CD4-positive, alpha-beta T cell treated with Interferon gamma for 1 hour (primary cell): ENCODE data around the gene GABRG3.
"Not testable (repeated sequence)": the region's sequence is repeated elsewhere in the genome, so short reads cannot be mapped to it uniquely, and the experiment has no call there.

Experiments used
- DNase-seq: peaks from one replicate; pipeline ENCODE4 v3.0.0-alpha.2; 2020

GABRG3 gene

DNA sequence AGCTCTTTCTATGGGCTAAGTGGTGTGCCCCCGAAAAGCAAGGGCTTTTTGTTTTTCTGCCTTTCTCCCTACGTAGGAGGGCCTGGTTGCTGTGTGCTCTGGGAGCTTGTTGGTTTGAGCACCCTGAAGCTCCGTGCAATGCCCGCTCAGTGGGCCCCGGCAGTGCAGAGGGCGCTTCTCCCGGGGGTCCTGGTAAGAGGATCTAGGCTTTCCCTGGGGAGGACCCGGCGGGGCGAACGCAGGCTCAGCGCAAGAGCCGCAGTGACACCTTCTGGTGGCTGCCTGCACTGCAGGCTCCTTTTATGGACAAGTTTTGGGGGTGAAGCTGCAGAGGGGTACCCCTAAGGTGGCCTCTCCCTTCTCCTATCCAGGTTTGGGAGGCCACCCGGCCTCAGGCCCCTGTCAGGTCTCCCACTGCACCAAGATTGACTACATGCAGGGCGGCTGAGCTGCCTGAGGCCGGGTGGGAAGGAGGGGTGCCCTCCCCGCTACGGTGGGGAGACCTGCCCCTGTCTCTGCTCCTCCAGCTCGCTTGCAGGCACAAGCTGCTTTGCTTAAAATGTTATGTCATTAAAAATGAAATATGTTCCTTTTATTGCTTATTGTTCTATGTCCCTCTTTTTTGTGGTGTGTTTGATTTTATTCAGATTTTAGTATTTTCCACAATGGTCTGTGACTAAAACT, 387.9 kb downstream of the GABRG3 start:
- no peak for DNase-seq

DNA sequence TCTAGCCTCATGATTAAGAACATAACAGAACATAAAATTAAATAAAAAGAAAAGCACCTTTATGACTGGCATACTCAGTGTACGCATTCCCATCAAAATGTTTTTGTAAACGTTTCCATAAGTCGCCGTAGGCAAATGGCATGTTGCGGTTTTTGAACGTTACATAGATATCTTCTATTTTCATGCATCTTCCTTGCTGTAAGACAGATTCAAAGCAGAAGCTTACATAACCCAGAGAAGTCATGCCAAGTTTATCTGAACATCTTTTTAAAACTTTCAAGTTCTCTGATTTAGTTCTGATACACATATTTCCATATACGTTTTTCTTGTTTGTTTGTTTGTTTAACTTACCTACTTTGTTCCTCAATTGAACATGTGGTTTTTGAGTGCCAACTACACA, 388.6 kb downstream of the GABRG3 start:
- no peak for DNase-seq

DNA sequence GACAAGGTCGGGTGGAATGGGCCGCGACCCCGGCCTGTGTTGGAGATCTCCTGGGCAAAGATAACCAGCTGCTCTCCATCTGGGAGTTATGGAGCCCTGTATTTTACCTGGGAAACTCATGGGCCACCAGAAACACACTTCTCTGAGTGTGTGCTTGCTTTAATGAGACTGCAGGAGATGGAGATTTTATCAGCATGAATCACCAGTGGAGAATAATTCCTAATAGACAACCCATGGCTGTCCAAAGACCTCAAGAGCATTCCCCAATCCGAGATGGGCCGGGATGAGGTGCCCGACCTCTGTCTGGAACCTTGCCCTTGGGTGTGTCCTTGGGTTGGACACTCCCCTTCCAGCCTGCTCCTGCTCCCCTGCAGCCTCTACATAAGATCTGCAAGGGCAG, 389.3 kb downstream of the GABRG3 start:
- no peak for DNase-seq

DNA sequence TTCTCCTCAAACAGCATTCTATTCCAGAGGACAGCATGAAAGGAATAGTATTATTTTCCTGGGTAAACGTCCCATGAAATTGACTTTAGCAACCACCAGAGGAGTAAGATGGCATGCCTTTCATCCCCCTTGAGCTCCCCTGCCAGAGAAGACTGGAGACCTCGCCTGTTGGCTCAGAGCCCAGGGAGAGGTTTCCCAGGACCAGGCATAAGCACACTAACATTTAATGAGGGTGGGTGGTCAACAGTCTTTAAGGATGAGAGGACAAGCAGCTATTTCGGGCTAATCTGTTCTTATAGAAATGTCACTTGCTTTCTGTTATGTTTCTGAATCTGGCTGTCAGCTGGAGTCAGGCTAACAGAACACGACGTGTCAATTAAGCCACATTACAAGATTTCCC, 390.5 kb downstream of the GABRG3 start:
- no peak for DNase-seq

DNA sequence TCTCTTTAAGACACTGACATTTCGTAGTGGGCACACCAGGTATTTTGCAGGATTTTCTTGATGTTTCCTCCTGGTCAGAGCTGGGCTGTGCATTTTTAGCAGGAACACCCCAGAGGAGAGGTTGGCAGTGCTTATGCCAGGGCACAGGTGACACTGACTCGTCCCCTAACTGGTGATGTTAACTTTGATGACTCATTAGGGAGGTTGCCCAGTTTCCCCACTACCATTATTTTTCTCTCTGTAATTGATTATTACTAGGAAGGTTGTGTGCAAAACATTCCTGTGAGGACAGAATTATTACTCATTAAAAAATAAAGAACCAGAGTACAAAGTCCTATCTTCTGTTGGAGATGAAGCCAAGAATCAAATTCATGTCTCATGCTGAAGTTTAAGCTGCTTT, 394.5 kb downstream of the GABRG3 start:
- DNase-seq, result no peak

DNA sequence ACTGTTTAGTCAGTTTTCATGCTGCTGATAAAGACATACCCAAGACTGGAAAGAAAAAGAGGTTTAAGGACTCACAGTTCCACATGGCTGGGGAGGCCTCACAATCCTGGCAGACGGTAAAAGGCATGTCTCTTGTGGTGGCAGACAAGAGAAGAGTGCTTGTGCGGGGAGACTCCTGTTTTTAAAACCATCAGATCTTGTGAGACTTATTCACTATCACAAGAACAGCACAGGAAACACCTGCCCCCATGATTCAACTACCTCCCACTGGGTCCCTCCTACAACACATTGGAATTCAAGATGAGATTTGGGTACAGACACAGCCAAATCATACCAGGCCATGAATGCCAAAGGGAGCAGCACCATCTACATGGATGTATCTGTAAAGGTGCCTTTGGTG, 406.4 kb downstream of the GABRG3 start:
- not testable (repeated sequence) for DNase-seq

DNA sequence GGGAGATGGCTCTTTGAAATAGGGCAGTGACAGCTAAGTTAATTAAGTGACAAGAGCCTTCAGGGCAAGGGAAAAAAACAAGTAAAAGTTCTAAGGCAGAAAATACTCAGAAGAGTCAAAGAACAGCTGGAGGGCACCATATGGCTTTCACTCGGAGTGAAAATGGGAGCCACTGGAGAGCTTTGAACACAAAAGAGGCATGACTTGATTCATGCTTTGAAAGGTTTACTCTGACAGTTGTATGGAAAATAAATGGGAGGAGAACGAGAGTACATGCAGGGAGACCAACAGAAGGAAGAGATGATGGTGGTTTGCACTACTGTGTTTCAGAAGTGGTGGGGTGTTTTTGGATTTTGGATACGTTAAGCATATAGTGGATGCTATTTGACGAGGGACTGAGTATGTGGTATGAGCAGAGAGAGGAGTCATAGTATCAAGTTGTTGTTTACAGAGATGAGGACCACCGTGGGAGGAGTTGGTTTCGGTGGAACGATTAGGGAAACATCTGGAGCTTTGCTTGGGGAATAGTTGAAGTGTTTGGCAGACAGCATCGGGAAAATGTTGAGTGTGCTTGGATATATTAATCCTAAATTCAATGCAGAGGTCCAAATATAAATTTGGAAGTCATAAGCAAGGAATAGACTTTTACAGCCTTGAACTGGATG, 411.5 kb downstream of the GABRG3 start:
- no peak for DNase-seq

DNA sequence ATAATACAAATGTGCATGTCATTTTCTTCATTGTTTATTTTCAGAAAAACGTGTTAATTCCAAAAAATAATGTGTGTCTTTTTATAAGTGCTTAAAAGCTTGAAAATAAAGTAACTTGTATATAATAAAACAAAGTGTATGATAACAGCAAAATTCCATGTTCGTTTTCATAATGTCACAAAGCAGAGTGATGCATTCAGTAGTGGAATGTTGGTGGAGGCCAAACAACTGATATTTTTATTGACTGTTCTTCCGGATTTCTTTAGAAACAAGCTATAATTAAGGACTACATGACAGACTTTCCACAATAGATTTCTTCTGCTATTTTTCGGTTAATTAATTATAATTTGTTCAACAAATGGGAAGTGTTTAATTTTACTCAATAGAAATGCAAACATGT, 412.7 kb downstream of the GABRG3 start:
- DNase-seq, result no peak

DNA sequence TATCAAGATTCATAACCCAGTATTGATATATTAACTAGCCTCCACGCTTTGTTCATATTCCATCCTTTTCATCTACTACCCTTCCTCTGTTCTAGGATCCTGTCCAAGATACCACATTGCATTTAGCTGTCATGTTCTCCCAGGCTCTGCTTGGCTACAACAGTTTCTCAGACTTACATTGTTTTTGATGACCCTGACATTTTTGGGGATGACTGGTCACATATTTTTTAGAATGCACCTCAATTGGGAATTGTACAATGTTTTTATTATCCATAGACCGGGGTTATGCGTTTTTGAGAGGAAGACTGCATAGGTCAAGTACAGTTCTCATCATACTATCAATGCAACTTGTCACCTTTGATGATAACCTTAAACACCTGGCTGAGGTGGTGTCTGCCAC, 421.2 kb downstream of the GABRG3 start:
- DNase-seq, result no peak

DNA sequence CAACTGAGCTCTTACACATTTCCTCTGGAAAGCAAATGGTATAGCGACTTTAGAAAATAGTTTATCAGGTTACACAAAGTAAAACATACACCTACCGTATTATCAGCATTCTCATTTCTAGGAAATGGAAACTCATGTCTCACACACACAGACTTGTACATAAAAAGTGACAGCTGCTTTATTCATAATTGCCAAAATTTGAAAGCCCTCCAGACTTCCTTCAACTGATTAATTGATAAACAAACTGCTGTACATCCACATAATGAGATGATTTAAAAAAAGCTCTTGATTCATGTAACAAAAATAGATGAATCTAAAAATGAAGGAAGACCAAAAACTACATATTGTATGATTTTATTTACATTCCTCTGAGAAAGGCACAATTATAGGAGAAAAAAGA, 425.5 kb downstream of the GABRG3 start:
- no peak for DNase-seq

DNA sequence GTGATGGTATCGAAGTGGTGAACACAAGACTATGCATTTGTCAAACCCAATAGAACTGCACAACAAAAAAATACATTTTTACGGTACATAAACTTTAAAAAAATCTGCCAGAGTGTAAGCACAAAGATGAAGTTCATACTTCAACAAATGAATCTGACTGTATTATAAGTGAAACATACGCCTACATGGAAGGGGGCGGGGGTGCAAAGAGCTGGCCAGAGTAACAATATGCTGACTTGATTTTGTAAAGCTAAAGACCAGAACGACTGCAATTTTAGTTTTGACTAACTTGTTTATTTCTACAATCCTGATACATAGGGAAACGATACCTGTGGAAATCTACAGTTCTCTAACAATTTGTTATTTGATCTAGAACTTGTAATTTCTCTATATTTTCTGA, 426.0 kb downstream of the GABRG3 start:
- no peak for DNase-seq

DNA sequence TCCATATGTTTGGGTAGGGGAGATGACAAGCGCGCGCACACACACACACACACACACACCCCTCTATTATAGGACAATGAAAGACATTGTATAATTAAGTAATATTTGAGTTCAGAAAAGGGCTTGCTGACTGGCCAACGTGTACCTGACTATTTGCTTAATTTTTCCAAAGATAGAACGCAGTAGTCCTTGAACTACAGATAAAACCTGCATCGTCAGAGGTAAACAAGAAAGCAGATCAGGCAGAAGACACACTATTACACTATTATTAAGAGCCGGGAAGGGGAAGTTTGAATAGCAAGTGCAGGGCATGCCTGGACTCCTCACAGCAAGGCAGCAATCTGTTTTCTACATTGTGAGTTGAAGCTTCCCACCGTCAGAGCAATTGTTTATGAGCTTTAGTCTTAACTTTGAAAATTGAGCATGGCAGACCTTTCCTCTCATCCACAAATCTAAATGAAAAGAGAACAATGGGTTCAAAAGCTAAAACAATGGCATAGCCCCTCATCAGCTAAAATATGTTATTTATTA, 427.7 kb downstream of the GABRG3 start:
- no peak for DNase-seq

DNA sequence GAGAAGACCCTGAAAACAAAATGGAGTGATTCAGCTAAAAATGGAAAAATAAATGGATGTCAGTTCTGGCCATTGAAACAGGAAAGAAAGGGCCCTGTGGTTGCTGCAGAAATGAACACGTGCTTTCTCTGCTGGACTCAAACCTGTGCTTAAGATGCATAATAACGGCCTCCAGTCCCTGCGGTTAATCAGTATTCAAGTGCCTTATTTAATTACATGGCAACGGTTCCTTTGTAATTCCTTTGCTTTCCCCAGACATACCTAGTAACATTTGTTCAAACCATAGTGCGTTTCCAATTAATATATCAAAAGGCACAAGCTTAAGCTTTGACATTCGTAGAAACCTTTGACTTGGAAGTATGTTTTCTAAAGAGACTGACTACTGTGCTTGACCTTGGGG, 428.3 kb downstream of the GABRG3 start:
- DNase-seq, result no peak

DNA sequence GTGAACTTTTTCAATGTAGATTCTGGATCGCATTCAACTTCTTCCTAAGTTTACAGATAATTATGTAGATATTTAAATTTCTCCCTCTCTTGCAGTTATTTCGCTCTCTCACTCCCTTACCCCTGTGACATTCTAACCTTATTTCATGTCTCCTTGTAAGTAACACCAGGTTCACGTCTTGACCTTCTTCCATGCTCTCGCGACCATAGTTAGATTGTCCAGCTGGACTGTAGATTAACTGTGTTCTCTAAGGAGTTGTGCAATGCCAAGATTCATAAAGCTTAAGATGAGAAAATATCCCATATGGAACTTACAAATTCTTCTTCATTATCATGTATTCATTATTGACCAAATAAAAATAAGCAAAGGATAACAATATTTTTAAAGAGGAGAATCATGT, 430.5 kb downstream of the GABRG3 start:
- DNase-seq, result no peak

DNA sequence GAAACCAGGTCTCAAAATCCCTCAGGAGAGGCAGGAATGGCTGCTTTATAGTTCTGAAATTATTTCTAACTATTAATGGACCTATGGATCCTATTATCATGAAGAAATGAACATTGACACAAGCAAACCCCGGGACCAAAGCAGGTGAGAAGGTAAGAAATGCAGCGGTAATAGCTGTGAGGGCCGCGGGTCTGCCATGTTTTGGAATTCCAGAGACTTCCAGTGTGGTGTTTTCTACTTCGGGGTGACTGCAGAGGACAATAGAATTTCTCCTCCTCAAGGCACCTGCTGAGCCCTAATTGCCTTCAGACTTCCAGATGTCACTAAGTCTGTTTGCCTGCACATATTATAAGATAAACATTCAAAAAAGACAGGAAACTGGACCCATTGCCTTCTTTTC, 437.4 kb downstream of the GABRG3 start:
- DNase-seq, result no peak

DNA sequence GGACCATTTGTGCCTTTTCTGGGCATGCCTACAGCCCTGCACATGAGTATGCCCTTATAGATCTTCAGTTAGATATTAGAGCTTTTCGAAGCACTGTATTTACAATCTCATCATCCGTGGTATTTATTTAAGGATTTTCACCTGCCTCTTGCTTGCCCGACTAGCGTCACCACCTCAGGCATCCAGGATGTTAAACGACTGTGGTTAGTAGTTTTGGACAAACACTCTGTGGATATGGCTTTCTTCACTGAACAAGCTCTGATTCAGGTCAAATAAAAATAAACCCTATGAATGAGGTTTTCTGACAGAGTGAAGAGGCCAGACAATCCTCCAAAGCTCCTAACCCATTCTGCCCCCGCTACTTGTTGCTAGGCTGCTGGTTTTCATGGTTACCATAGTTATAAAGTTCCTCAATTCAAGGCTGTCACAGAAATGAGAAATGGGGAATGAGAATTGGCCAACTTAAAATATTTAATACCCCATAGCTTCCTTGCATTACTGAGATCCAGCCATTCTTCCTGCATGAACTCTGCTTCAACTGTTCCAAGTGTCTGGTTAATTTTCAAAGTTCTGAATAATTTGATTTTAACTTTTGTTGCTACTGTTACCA, 440.1 kb downstream of the GABRG3 start:
- no peak for DNase-seq

DNA sequence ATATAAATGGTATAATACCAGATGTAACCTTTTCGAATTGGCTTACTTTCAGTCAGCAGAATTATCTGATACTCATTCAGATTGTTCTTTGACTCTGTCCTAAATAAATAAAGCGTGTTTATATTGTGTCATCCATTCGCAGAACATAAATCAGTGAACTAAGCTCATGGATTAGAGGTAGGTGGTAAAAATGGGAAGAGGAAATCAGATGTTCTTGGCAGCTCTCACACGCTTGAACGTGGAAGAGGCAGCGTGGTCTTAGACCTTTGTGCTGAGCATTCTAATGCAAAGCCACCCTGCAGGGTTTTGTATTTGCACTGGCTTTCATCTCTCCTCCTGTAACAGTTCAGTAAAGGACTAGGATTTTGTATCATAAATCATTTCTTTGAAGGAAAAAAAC, 441.4 kb downstream of the GABRG3 start:
- DNase-seq, result no peak

DNA sequence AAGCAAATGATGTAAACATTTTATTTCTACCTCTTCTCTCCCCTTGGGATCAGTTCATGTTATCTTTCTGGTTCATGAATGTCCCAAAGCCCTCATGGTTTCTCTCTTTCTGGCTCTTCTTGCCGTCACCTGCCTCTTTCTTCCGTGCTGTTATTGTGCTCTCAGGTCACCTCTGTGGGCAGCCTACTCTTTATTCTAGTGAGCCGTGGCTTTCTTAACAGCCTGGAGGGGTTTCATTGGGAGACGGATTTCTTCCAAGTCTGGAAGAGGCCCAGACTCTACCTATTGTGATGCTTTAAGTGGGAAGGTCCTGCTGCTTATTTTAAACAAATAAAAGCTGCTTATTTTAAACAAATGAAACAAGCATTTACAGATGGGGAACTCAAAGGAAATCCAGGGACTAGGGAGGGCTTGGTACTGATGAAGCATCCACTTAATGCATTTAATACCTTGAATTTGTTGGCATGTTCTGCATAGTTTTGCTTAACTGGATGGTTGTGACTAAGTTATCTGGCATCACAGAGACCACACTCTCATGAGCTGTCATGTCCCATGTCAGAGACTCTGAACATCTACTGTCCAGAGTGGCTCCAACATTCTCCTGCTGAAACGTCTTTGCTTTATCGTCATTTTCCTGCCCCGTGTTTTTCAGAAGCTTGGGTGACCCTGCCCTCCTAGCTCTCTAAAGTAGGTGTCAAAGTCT, 443.3 kb downstream of the GABRG3 start:
- DNase-seq, result no peak

DNA sequence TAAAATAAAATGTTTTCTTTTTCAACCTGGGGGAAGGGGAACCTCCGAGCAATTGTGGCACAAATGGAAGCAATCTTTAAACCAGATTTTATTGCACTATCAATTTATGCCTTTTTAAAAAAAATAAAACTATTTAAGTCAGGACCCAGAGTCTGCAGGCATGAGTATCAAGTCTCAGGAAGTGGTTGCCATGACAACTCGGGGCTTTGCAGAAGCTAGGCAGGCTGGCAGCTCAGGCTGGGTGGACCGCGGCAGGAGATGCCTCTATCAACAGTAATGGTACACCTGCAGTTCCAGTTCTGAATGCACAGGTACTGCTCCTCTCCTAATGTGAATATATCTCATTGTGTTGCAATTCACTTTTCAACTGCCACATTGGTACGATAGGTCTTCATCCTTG, 447.7 kb downstream of the GABRG3 start:
- no peak for DNase-seq

DNA sequence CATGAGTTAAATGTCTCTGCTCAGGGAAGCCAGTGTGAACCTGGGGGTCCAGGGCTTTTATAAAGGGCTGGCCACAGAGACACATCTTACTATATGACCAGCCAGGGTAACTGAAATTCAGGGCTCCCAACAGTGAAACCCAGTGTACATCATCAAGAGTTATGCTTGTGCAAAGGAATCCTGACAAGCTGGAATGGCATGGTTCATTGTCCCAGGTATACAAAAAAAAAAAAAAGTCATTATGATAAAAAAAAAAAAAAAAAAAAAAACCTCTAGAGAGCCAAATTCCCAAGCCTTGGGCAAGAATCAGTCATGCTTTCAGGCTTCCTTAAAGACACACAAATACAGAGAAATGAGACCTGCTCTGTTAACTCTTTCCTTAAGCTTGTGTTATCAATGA, 452.0 kb downstream of the GABRG3 start:
- no peak for DNase-seq

DNA sequence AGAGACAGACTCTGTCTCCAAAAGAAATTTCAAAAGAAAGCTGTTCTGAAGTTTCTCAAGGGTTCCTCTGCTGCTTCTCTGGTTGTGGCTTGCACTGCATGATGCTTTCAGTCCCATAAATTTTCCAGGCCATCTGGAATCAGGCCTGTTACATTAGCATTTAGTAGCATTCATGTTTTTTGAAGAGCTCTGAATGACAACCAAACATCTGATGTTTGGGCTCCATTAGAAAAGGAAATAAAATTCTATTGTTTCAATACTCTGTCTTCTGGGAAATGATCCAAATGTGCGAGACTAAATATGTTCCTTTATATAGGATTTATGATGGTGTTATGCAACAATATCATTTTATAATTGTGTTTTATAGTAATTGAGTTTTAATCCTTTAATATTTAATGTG, 455.8 kb downstream of the GABRG3 start:
- no peak for DNase-seq

DNA sequence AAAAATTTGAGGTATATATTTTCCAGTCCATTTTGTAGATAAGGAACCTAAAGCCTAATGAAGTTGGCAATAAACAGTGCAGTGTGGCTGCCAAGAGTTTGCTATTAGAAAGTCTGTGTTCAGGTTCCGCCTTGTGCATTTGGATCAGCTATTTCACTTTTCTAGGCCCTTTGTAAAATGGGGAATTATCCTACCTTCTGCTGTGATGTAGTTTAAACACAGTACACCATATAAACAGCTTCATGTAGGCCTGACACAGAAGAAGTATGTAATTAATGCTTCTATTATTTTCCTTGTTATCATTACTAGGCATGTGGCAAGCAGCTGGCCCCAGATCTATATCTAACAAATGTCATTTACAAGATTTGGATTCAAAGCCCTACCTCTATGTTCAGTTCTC, 456.3 kb downstream of the GABRG3 start:
- DNase-seq, result no peak

DNA sequence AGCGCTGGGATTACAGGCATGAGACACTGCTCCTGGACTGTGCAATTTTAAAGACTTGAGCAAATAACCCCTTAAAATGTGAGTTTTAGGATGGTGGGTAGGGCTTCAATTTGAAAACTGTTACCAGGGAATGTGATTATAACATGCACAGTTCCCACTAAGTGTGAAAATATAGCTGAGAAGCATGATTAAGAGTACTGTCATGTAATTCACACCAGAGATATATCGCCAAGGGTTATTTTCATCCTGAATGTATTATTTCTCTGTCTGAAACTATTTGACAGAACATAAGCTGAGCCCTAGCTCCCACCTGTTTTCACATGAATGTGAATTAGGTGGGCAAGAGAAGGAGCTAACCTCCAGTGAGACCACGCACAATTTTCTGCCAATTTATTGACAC, 457.2 kb downstream of the GABRG3 start:
- no peak for DNase-seq

DNA sequence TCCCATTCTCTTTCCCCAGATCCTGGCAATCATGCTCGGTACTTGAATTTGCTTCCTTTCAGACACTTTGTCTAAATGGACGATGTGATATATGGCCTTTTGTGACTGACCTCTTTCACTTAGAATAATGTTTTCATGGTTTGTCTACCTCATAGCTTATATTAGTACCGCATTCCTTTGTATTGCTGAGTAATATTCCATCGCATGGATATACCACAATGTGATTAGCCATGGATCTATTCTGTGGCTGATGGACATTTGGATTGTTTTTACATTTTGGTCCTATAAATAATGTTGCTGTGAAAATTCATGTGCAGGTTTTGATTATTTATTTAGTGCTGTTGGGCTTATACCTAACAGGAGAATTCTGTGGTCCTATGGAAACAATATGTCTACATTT, 458.6 kb downstream of the GABRG3 start:
- no peak for DNase-seq
